Left renal cortex interstitium (tissue), 4 donors: ENCODE measurements around the gene CACNG3. TPM values are rescaled to one million over a fixed set of nuclear protein-coding genes. Genes with fewer than 3 reads are reported as not detected.
"Not testable (repeated sequence)": the region's sequence is repeated elsewhere in the genome, so short reads cannot be mapped to it uniquely, and the experiment has no call there.

Experiments used
- DNase-seq, 4 donors: peaks; one replicate each; pipeline ENCODE4 v3.0.0-alpha.2; 2013; ENCODE audit warnings: low read depth in 4 of 4, low spot score in 2 of 4, missing footprints in 1 of 4
- polyA plus RNA-seq, 4 donors: library from polyadenylated mRNA; unstranded; fragments of 120-200 nt; gene quantifications; one replicate each; pipeline ENCODE4 v1.2.1, GENCODE V29; 2013; ENCODE audit not compliant: insufficient read length in 4 of 4

Gene CACNG3
- polyA plus RNA-seq, 4 donors: 0.05 TPM; not detected in 3

- DNase-seq: no peak
These were observed 19.3 kb downstream of the CACNG3 start for GRCh38 chr16:24275413-24275812.

- DNase-seq: no peak
These were observed 23.9 kb downstream of the CACNG3 start for GRCh38 chr16:24279982-24280515.

GRCh38 chr16:24281466-24281865, 25.3 kb downstream of the CACNG3 start:
- no peak for DNase-seq

- no peak for DNase-seq
These were observed 26.0 kb downstream of the CACNG3 start for GRCh38 chr16:24282141-24282540.

GRCh38 chr16:24286741-24287405, 30.7 kb downstream of the CACNG3 start:
- no peak for DNase-seq

GRCh38 chr16:24288516-24288915, 32.4 kb downstream of the CACNG3 start:
- DNase-seq: no peak

- no peak for DNase-seq
These were observed 33.1 kb downstream of the CACNG3 start for GRCh38 chr16:24289166-24289700.

- no peak for DNase-seq
These were observed 35.8 kb downstream of the CACNG3 start for GRCh38 chr16:24291932-24292331.

- no peak for DNase-seq
These were observed 38.0 kb downstream of the CACNG3 start for GRCh38 chr16:24294131-24294530.

GRCh38 chr16:24297375-24297774, 41.2 kb downstream of the CACNG3 start:
- DNase-seq: no peak

GRCh38 chr16:24298548-24299167, 42.5 kb downstream of the CACNG3 start:
- no peak for DNase-seq

GRCh38 chr16:24300750-24301149, 44.6 kb downstream of the CACNG3 start:
- not testable (repeated sequence) for DNase-seq

- no peak for DNase-seq
These were observed 46.5 kb downstream of the CACNG3 start for GRCh38 chr16:24302636-24303035.

GRCh38 chr16:24308200-24308599, 52.1 kb downstream of the CACNG3 start:
- DNase-seq: no peak

- no peak for DNase-seq
These were observed 53.4 kb downstream of the CACNG3 start for GRCh38 chr16:24309258-24310142.

GRCh38 chr16:24315343-24315742, 59.2 kb downstream of the CACNG3 start:
- DNase-seq: no peak

GRCh38 chr16:24318680-24319079, 62.5 kb downstream of the CACNG3 start:
- DNase-seq: no peak

- no peak for DNase-seq
These were observed 63.1 kb downstream of the CACNG3 start for GRCh38 chr16:24319126-24319814.

- no peak for DNase-seq
These were observed 66.0 kb downstream of the CACNG3 start for GRCh38 chr16:24322106-24322505.

- DNase-seq: no peak
These were observed 68.3 kb downstream of the CACNG3 start for GRCh38 chr16:24324421-24324820.
